IMR-90 (cell line): ENCODE measurements around the gene DCTD. TPM values are rescaled to one million over a fixed set of nuclear protein-coding genes. Genes with fewer than 3 reads are reported as not detected.
A peak's percentile ranks its signal among the peaks of the same experiment; 100 is the strongest.

Experiments
- ATAC-seq: fragments of 200-7000 bp; cut with Tn5 transposase; 2 replicates; pipeline ENCODE4 v1.9.1; 2020; ENCODE audit warnings: low read depth, mild to moderate bottlenecking, moderate library complexity
- BruUV-seq: library from RNA; stranded (reverse); fragments of 400-500 nt; replicated peaks from 2 replicates; lab custom pipeline; 2021; lab: Mats Ljungman, UMichigan
- CTCF ChIA-PET: fragments of 300-600 bp; formaldehyde crosslinking; extraction: SDS; loops from one replicate; lab custom pipeline; 2021; ENCODE audit warnings: antibody characterized with exemption; lab: Yijun Ruan, JAX
- POLR2A ChIA-PET: fragments of 300-600 bp; sonication (Branson Sonifier 250); formaldehyde crosslinking; loops from one replicate; lab custom pipeline; 2022; ENCODE audit warnings: antibody characterized with exemption; ENCODE audit not compliant: unreplicated experiment; lab: Charles Lee
- DNase-seq: peaks from one replicate; pipeline ENCODE4 v3.0.0; 2013
- H2AFZ ChIP-seq: replicated peaks from 2 replicates; pipeline ENCODE3; 2013; ENCODE audit warnings: low read length, mild to moderate bottlenecking; ENCODE audit not compliant: poor library complexity
- H2AK5ac ChIP-seq: 2 replicates; pipeline ENCODE4 v1.6.1; 2013; ENCODE audit warnings: low read depth, low read length, inconsistent platforms
- H2AK9ac ChIP-seq: replicated peaks from 2 replicates; pipeline ENCODE3; 2013; ENCODE audit warnings: mild to moderate bottlenecking, low read depth, low read length, moderate library complexity; ENCODE audit not compliant: poor library complexity
- H2BK120ac ChIP-seq: 2 replicates; pipeline ENCODE4 v1.6.1; 2013; ENCODE audit warnings: low read depth, low read length, inconsistent platforms
- H2BK15ac ChIP-seq: 3 replicates; pipeline ENCODE4 v1.6.1; 2013; ENCODE audit warnings: low read depth, low read length, inconsistent platforms
- H2BK20ac ChIP-seq: 2 replicates; pipeline ENCODE4 v1.6.1; 2013; ENCODE audit warnings: low read depth, mild to moderate bottlenecking, inconsistent platforms, low read length, moderate library complexity
- H2BK5ac ChIP-seq: 2 replicates; pipeline ENCODE4 v1.6.1; 2013; ENCODE audit warnings: mild to moderate bottlenecking, low read depth, low read length, inconsistent platforms; ENCODE audit not compliant: poor library complexity, severe bottlenecking
- H3K14ac ChIP-seq: replicated peaks from 2 replicates; pipeline ENCODE4 v1.6.1; 2013; ENCODE audit warnings: low read depth, low read length, inconsistent platforms
- H3K18ac ChIP-seq: 2 replicates; pipeline ENCODE4 v1.6.1; 2013; ENCODE audit warnings: low read depth, low read length, control low read depth
- H3K23ac ChIP-seq: 2 replicates; pipeline ENCODE4 v1.6.1; 2013; ENCODE audit warnings: low read depth, low read length, inconsistent platforms
- H3K27ac ChIP-seq: 2 replicates; pipeline ENCODE4 v1.5.1; 2013; ENCODE audit warnings: mild to moderate bottlenecking, control low read depth, low read length; ENCODE audit not compliant: insufficient read depth
- H3K27me3 ChIP-seq: 2 replicates; pipeline ENCODE4 v1.6.1; 2013; ENCODE audit warnings: low read length; ENCODE audit not compliant: control insufficient read depth, insufficient read depth
- H3K36me3 ChIP-seq: 2 replicates; pipeline ENCODE4 v1.6.1; 2013; ENCODE audit warnings: low read length, mixed read lengths; ENCODE audit not compliant: control insufficient read depth, insufficient read depth
- H3K4ac ChIP-seq: 2 replicates; pipeline ENCODE4 v1.6.1; 2013; ENCODE audit warnings: low read depth, low read length, inconsistent platforms
- H3K4me1 ChIP-seq: 2 replicates; pipeline ENCODE4 v1.6.1; 2013; ENCODE audit warnings: low read length, mixed read lengths; ENCODE audit not compliant: control insufficient read depth, insufficient read depth
- H3K4me2 ChIP-seq: 2 replicates; pipeline ENCODE4 v1.6.1; 2013; ENCODE audit warnings: low read depth, mild to moderate bottlenecking, control low read depth, low read length, moderate library complexity
- H3K4me3 ChIP-seq: 2 replicates; pipeline ENCODE4 v1.5.1; 2013; ENCODE audit warnings: low read depth, mild to moderate bottlenecking, control low read depth, low read length, moderate library complexity; ENCODE audit not compliant: insufficient read depth
- H3K56ac ChIP-seq: 2 replicates; pipeline ENCODE4 v1.6.1; 2013; ENCODE audit warnings: low read length, inconsistent platforms; ENCODE audit not compliant: insufficient read depth; ENCODE audit errors: extremely low read depth
- H3K79me1 ChIP-seq, 2 experiments: 2 replicates each; pipeline ENCODE4 v1.6.1; 2013; ENCODE audit warnings: low read length in 2 of 2, inconsistent platforms in 1 of 2, low read depth in 1 of 2
- H3K9ac ChIP-seq: 2 replicates; pipeline ENCODE4 v1.6.1; 2013; ENCODE audit warnings: low read depth, low read length, control low read depth
- H3K9me1 ChIP-seq: 2 replicates; pipeline ENCODE4 v1.6.1; 2013; ENCODE audit warnings: low read length, inconsistent platforms; ENCODE audit not compliant: insufficient read depth
- H3K9me3 ChIP-seq: 2 replicates; pipeline ENCODE4 v1.6.1; 2013; ENCODE audit warnings: low read length; ENCODE audit not compliant: control insufficient read depth, insufficient read depth
- H4K20me1 ChIP-seq: 2 replicates; pipeline ENCODE4 v1.6.1; 2013; ENCODE audit warnings: low read length, inconsistent platforms; ENCODE audit not compliant: insufficient read depth
- H4K5ac ChIP-seq: 2 replicates; pipeline ENCODE4 v1.6.1; 2013; ENCODE audit warnings: mild to moderate bottlenecking, low read depth, low read length, control low read depth
- H4K8ac ChIP-seq, 2 experiments: 2 replicates each; pipeline ENCODE4 v1.6.1; 2013; ENCODE audit warnings: low read depth in 2 of 2, low read length in 2 of 2, control low read depth in 1 of 2, inconsistent platforms in 1 of 2
- H4K91ac ChIP-seq: 2 replicates; pipeline ENCODE4 v1.6.1; 2013; ENCODE audit warnings: low read depth, low read length, inconsistent platforms; ENCODE audit not compliant: insufficient read depth
- CEBPB ChIP-seq: IDR thresholded peaks from 2 replicates; pipeline ENCODE4 v1.6.1; 2012; ENCODE audit warnings: low read depth, low read length, improper control_type of control experiment
- CHD1 ChIP-seq: IDR thresholded peaks from 2 replicates; pipeline ENCODE4 v1.6.1; 2012; ENCODE audit warnings: low read depth, low read length, improper control_type of control experiment
- FOS ChIP-seq: fragments of 150-350 bp; IDR thresholded peaks from 2 replicates; pipeline ENCODE4 v1.6.1; 2016; ENCODE audit warnings: low read depth, low read length
- MAFK ChIP-seq: IDR thresholded peaks from 2 replicates; pipeline ENCODE4 v1.6.1; 2012; ENCODE audit warnings: low read depth, low read length, improper control_type of control experiment
- MAZ ChIP-seq: IDR thresholded peaks from 2 replicates; pipeline ENCODE4 v1.6.1; 2012; ENCODE audit warnings: low read depth, mild to moderate bottlenecking, low read length, improper control_type of control experiment, moderate library complexity, borderline replicate concordance
- MXI1 ChIP-seq: IDR thresholded peaks from 2 replicates; pipeline ENCODE4 v1.6.1; 2012; ENCODE audit warnings: low read depth, mild to moderate bottlenecking, low read length, moderate library complexity, borderline replicate concordance
- NFE2L2 ChIP-seq: fragments of 150-350 bp; IDR thresholded peaks from 2 replicates; pipeline ENCODE4 v1.6.1; 2016; ENCODE audit warnings: low read depth, mild to moderate bottlenecking, low read length
- RAD21 ChIP-seq: IDR thresholded peaks from 2 replicates; pipeline ENCODE4 v1.6.1; 2012; ENCODE audit warnings: low read length, improper control_type of control experiment
- RCOR1 ChIP-seq: IDR thresholded peaks from 2 replicates; pipeline ENCODE4 v1.6.1; 2012; ENCODE audit warnings: mild to moderate bottlenecking, low read length, improper control_type of control experiment; ENCODE audit not compliant: insufficient replicate concordance
- RFX5 ChIP-seq: IDR thresholded peaks from 2 replicates; pipeline ENCODE4 v1.8.0; 2012; ENCODE audit warnings: low read depth, mild to moderate bottlenecking, low read length, moderate library complexity
- SMC3 ChIP-seq: fragments of 150-350 bp; IDR thresholded peaks from 2 replicates; pipeline ENCODE4 v1.6.1; 2016; ENCODE audit warnings: low read depth, mild to moderate bottlenecking, antibody characterized with exemption, low read length, moderate library complexity
- WGBS, 2 experiments: methylation state at CpG; one replicate each; pipeline versions ENCODE4 v1.1.5 to v1.1.7; 2013; ENCODE audit warnings: missing lambda C conversion rate in 2 of 2; ENCODE audit not compliant: insufficient read length in 1 of 2; ENCODE audit errors: extremely low coverage in 2 of 2; 5-methylcytosine and 5-hydroxymethylcytosine counted together
- dilution Hi-C: fragments of 300-500 bp; cut with HindIII; formaldehyde crosslinking; loops from one replicate; pipeline ENCODE4 v1.14.3; 2018; ENCODE audit warnings: low sequenced_read_pairs; ENCODE audit not compliant: unreplicated experiment
- in situ Hi-C: fragments of 300-500 bp; cut with MboI; formaldehyde crosslinking; loops from 3 replicates; pipeline ENCODE4 v1.14.3; 2019; ENCODE audit warnings: low sequenced_read_pairs, inconsistent platforms, mixed read lengths
- intact Hi-C: fragments of 100-400 bp; cut with micrococcal nuclease; formaldehyde crosslinking; loops from 2 replicates; pipeline ENCODE4 v1.10.0; 2022
- polyA plus RNA-seq, 3 experiments: library from polyadenylated mRNA; depleted of rRNA; stranded (reverse); fragments of >200 nt; gene quantifications; 2 replicates each; pipeline ENCODE4 v1.2.3, GENCODE V29; 2012; ENCODE audit warnings: low replicate concordance in 1 of 3
- total RNA-seq: library from RNA; depleted of rRNA; stranded (reverse); fragments of >200 nt; gene quantifications from 2 replicates; pipeline ENCODE4 v1.2.3, GENCODE V29; 2012
- TF ChIP-seq, protein P1 (sequence below): fragments of 150-350 bp; IDR thresholded peaks from 2 replicates; pipeline ENCODE4 v1.6.1; 2016; ENCODE audit warnings: low read depth, mild to moderate bottlenecking, low read length, moderate library complexity, borderline replicate concordance
- TF ChIP-seq, protein P2 (sequence below): conservative IDR thresholded peaks from 2 replicates; pipeline ENCODE4 v1.5.1; 2012; ENCODE audit warnings: mild to moderate bottlenecking, low read depth, low read length, improper control_type of control experiment
- TF ChIP-seq, protein P3 (sequence below): fragments of 150-350 bp; IDR thresholded peaks from 2 replicates; pipeline ENCODE4 v1.6.1; 2017; ENCODE audit warnings: mild to moderate bottlenecking, antibody characterized with exemption, low read length, low read depth

Gene DCTD
- total and polyA plus RNA-seq, 2 of the 4 experiments (the other 2 are of a cell fraction) = 90.3 to 127 TPM

DNA sequence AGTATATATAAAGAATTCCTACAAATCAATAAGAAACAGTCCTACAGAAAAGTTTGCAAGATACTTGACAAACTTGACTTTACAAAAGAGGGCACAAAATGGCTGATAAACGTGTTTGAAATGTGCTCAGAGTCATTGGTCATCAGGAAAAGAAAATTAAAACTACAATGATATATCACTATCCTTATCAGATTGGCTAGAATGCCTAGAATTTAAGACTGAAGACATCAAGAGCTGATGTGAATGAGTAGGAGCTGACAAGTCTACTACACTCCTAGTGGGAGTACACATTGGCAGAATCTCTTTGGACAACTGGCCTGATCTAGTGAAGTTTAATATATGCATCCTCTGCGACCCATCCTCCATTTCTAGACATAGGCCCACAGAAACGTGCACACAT is 10.3 kb upstream of the DCTD start:
- H3K27ac ChIP-seq = no peak overlapping the region

More for the DNA sequence above, 10.3 kb upstream of the DCTD start:
- BruUV-seq = no TSS peak
- Histone ChIP-seq H4K5ac (0 out of 2 replicates have a peak overlapping the region, but pooled peaks have one; percentile 24), H3K4me3 (no peak overlapping the region), H3K4me2 (no peak overlapping the region), H2BK15ac (peak overlapping the region; percentile 87; the same call in 2 of the 3 replicates), H3K4me1 (peaks cover 15% of the 10 kb centered on the region), H3K18ac (peak overlapping the region; percentile 7; the same call in 1 of the 2 replicates), H3K9ac (no peak overlapping the region), H3K9me1 (peaks cover 28% of the 10 kb centered on the region), H3K4ac (no peak overlapping the region; the same call in 1 of the 2 replicates), H2AFZ (no peak overlapping the region), H2AK5ac (peak overlapping the region; percentile 52; the same call in 1 of the 2 replicates), H2BK5ac (peak overlapping the region; percentile 93), H4K20me1 (no peaks in the 10 kb centered on the region), H3K27me3 (no peaks in the 10 kb centered on the region), H3K9me3 (no peaks in the 10 kb centered on the region), H3K14ac (0 out of 2 replicates have a peak overlapping the region, but pooled peaks have one; percentile 43), H3K56ac (no peak overlapping the region), H4K8ac (peak overlapping the region; percentile 30 to 47; a peak in 2 of 4 replicates), H2AK9ac (peak overlapping the region; percentile 68), H4K91ac (peak overlapping the region; percentile 46), H2BK20ac (peak overlapping the region; percentile 75), H3K36me3 (no peaks in the 10 kb centered on the region), H2BK120ac (peak overlapping the region; percentile 39; the same call in 1 of the 2 replicates), H3K79me1 (no peaks in the 10 kb centered on the region), H3K23ac (no peak overlapping the region)
- DNase-seq (no peak), ATAC-seq (no peak)
- in situ Hi-C loops (no loop called here), intact Hi-C loops (loop anchor here (5.0 to 10.0 kb wide), 7 partner anchors 473 to 1625 kb away; partner anchors contain the start of gene TENM3), dilution Hi-C loops (no loop called here)
- WGBS, 2 experiments = no CpG with 5 or more reads among the region's 3 CpGs
- ChIA-PET CTCF (no interaction called here), POLR2A (no interaction called here)
- no peak for TF ChIP-seq MAZ
- TF ChIP-seq RFX5 = no peak
- no peak for TF ChIP-seq FOS
- TF ChIP-seq, protein P1, sequence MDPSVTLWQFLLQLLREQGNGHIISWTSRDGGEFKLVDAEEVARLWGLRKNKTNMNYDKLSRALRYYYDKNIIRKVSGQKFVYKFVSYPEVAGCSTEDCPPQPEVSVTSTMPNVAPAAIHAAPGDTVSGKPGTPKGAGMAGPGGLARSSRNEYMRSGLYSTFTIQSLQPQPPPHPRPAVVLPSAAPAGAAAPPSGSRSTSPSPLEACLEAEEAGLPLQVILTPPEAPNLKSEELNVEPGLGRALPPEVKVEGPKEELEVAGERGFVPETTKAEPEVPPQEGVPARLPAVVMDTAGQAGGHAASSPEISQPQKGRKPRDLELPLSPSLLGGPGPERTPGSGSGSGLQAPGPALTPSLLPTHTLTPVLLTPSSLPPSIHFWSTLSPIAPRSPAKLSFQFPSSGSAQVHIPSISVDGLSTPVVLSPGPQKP = no peak
- no peak for TF ChIP-seq CHD1
- TF ChIP-seq RCOR1 = no peak
- TF ChIP-seq CEBPB = no peak
- TF ChIP-seq, protein P2, sequence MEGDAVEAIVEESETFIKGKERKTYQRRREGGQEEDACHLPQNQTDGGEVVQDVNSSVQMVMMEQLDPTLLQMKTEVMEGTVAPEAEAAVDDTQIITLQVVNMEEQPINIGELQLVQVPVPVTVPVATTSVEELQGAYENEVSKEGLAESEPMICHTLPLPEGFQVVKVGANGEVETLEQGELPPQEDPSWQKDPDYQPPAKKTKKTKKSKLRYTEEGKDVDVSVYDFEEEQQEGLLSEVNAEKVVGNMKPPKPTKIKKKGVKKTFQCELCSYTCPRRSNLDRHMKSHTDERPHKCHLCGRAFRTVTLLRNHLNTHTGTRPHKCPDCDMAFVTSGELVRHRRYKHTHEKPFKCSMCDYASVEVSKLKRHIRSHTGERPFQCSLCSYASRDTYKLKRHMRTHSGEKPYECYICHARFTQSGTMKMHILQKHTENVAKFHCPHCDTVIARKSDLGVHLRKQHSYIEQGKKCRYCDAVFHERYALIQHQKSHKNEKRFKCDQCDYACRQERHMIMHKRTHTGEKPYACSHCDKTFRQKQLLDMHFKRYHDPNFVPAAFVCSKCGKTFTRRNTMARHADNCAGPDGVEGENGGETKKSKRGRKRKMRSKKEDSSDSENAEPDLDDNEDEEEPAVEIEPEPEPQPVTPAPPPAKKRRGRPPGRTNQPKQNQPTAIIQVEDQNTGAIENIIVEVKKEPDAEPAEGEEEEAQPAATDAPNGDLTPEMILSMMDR = no peak
- TF ChIP-seq MXI1 = no peak
- TF ChIP-seq, protein P3, sequence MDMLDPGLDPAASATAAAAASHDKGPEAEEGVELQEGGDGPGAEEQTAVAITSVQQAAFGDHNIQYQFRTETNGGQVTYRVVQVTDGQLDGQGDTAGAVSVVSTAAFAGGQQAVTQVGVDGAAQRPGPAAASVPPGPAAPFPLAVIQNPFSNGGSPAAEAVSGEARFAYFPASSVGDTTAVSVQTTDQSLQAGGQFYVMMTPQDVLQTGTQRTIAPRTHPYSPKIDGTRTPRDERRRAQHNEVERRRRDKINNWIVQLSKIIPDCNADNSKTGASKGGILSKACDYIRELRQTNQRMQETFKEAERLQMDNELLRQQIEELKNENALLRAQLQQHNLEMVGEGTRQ = no peak
- no peak for TF ChIP-seq MAFK
- no peak for TF ChIP-seq SMC3
- TF ChIP-seq RAD21 = no peak
- TF ChIP-seq NFE2L2 = no peak
